GM15510 (cell line): ENCODE measurements around the gene SAMD9.

Experiments
- POLR2A ChIP-seq: IDR thresholded peaks from 3 replicates; pipeline ENCODE4 v1.6.1; 2011; ENCODE audit warnings: borderline replicate concordance; ENCODE audit not compliant: insufficient read length; ENCODE audit errors: extremely low read depth

Gene SAMD9

GRCh38 chr7:93117852-93118530, at the start of gene SAMD9:
SAMD9 (minus strand) TSS chr7:93117979; CDS start chr7:93106097, 11,882 bp downstream.
- TF ChIP-seq POLR2A, result no peak

DNA sequence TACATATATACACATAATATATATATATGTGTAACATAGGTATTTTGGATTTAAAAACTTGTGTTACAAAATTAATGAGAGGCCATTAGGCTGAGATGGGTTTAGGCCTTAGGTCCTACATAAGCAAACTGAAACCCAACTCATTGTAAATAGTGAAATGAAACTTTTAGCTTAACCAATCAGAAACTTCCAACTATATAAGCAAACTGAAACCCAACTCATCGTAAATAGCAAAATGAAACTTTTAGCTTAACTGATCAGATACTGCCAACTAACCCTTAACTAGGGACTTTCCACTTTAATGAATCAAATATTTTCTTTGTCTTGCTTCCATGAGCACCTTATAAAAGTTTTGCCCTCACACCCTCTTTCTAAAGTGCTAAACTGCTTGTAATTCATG, 47.7 kb upstream of the SAMD9 start:
- TF ChIP-seq POLR2A, result no peak

GRCh38 chr7:93164766-93165165, 47.0 kb upstream of the SAMD9 start:
- TF ChIP-seq POLR2A, result no peak

GRCh38 chr7:93161181-93161762, 43.5 kb upstream of the SAMD9 start:
- TF ChIP-seq POLR2A, result no peak

GRCh38 chr7:93160410-93160809, 42.6 kb upstream of the SAMD9 start:
- TF ChIP-seq POLR2A, result no peak

DNA sequence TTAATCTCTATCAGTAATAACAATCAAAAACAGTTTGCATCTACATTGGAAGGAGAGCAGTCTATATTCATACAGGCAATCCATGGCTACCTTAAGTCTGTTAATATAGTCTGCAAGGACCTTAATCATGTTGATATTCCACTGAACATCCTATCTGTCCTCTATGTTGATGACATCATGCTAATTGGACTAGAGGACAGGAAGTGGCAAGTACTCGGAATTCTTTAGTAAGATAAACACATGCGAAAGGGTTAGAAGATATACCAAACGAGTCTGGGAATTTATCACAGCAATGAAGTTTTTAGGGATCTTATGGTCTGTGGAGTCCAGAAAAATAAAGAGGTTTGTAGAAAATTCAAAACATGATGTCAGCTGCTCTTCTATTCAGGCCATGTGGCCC, 41.7 kb upstream of the SAMD9 start:
- TF ChIP-seq POLR2A, result no peak

DNA sequence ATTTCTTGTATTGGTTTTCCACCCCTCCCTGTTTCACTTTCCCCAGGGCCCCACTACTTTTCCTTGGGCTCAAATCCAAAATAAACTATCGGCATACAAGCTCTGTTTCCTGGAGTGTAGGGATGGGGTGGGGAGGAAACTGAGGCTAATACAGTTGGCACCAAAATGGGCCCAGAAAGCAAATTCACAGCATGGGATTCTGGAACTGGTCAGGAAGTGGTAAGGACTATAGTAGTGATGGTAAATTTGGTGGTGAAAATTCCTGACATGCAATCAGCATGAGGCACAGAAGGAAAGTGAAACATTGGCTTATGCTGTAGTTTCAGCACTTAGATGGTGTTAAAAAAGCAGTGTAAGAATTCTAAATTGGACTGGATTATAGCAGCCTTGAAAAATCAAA, 39.1 kb upstream of the SAMD9 start:
- TF ChIP-seq POLR2A, result no peak

DNA sequence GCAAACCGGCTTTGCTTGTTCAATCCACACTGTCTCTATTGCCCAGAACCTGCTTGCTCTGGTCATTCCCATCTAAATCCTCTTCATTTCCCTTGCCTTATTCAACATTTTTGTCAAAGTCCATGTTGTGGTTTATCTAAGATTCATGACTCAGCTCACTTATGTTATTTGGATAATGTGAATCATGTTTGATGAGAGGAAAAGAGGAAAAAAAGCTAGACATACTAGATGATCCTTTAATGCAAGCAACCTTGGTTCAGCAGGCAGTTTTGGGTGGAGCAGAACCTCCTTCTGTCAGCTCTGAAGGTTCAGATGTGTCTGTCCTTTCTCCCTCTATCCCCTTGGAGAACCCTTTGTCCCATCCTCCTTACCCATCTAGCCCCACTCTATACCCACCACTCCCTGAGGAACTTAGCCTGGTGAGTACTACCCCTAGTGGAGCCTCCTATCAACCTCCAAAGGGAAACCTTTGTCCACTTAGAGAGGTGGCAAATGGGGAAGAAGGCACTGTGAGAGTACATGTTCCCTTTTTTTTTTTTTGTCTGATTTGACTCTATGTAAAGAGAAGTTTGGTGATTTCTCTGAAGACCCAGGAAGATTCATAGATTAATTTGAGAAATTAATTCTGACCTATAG, 32.5 kb upstream of the SAMD9 start:
- no peak for TF ChIP-seq POLR2A

- TF ChIP-seq POLR2A, result no peak
These were observed 30.9 kb upstream of the SAMD9 start for GRCh38 chr7:93148727-93149126.

DNA sequence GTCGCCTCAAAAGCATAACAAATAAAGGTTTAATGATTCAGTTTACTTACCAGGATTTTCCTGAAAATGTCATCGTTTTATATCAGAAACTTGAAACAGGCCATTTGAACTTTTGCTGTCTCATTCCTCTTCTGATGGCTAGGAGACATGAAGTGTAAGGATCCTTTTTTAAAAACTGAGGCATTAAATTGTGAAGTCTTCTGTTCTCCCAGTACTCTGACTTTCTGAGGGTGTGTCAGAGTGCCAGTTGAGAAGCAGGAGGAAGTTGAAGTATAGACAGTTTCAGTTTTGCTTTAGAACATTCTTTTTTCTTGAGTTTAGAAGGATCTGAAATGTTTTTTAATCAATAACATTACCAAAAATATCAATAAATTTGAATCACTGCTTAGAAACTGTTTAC, 30.4 kb upstream of the SAMD9 start, which contains the start of gene SAMD9L:
SAMD9L (minus strand) TSS at position 242 of the 400 bp plus-strand sequence. CDS start 12,414 bp downstream, outside the sequence.
- TF ChIP-seq POLR2A, result no peak

- peak; percentile 25 for TF ChIP-seq POLR2A
These were observed 29.6 kb upstream of the SAMD9 start for GRCh38 chr7:93147363-93147762.

GRCh38 chr7:93146472-93147141, 28.8 kb upstream of the SAMD9 start:
- TF ChIP-seq POLR2A, result no peak

DNA sequence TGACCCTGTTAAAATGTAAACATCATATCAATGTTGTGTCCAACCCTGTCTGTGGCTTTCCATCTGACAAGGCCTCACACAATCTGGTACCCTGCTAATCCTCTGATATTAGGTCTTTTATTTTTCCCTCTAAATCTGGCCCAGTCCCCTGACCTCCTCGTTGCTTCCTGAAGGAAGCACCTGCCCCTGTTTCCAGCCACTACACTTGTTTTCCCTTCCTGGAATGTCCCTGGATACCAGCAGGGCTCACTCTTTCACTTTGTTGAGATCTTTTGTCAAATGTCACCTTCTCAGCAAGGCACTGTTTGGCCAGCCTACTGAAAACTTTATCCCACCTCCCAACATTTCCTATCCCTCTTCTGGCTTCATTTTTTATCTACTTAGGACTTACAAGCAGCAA, 28.3 kb upstream of the SAMD9 start:
- no peak for TF ChIP-seq POLR2A

DNA sequence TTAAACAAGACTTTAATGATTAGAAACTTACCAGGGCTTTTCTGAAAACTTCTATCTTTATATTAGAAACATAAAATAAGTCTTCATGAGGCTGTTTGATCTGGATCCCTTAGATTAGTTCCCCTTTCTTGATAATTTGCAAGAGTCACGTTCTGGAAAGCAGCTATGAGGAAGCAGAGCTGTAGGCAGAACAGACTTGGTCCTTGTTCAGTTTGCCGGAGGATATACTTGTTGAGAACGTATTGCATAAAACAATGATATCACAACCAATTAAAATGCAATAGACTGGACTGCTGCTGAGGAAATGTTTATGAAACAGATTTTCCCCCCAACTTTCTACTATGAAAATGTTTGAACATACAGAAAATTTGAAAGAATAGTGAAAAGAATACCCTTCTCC, 27.6 kb upstream of the SAMD9 start:
- no peak for TF ChIP-seq POLR2A

GRCh38 chr7:93142127-93142526, 24.3 kb upstream of the SAMD9 start:
- TF ChIP-seq POLR2A, result no peak

GRCh38 chr7:93140582-93141191, 22.9 kb upstream of the SAMD9 start:
- no peak for TF ChIP-seq POLR2A

DNA sequence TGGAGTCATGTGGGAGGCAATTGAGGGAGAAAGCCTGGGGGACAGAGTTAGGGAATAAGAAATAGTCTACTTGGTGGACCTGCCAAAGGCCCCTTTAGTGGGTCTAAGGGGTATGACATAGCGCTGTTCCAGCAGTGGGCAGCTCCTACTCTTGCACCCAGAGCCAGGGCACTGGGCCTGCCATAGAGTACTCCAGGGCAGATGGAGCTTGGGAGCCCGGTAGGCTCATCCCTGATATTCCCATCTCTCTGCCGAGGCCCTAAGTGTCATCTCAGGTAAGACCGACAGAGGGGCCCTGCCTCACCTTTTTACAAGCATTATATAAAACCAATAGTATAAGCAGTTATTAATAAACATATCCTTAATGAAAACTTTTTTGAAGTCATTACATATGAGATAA, 20.8 kb upstream of the SAMD9 start:
- TF ChIP-seq POLR2A, result no peak
